ENCODE data around the gene THAP6.

THAP6 gene

GRCh38 chr4:75567725-75568124, 53.5 kb downstream of the THAP6 start:
- Histone ChIP-seq H3K9ac (ENCODE audit: low read depth, low read length) (no peak overlapping the region), H3K9me3 (ENCODE audit: control insufficient read depth, insufficient read depth, low read length) (peaks cover 3% of the 10 kb centered on the region; the same call in 1 of the 2 replicates), H3K36me3 (ENCODE audit: insufficient read depth, low read length) (no peaks in the 10 kb centered on the region)

More at GRCh38 chr4:75567725-75568124, 53.5 kb downstream of the THAP6 start:
- H3K4me1 ChIP-seq (ENCODE audit: insufficient read depth, low read length) = no peaks in the 10 kb centered on the region

Data from ES-I3 (cell line).